Measurements from ENCODE around the gene KRT10. TPM values are rescaled to one million over a fixed set of nuclear protein-coding genes. Genes with fewer than 3 reads are reported as not detected.

KRT10 gene
- total RNA-seq, 1 donor from 2014 or later, result 919 TPM

DNA sequence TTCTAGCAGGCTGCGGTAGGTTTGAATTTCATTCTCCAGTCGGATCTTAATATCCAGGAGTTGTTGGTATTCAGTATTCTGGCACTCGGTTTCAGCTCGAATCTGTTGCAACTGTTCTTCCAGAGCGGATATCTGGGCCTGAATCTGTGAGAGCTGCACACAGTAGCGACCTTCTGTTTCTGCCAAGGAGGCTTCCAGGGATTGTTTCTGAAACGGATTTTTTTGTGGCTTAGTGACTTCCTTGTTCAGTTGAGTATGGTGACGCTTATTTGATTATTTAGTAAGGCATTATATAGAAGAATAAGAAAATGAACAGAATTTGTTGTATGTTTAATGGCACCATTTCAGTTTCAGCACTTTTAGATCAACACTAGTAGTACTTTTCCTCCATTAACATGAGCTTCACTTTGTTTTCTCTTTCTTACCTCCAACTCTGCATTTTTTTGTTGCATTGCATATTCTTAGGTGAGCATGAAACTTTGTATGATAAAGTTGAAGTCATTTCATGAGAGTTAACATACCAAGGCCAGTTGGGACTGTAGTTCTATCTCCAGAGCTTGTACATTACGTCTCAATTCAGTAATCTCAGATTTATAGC, 2.8 kb downstream of the KRT10 start:
- no peak for DNase-seq (ENCODE audit: extremely low spot score in 2 of 2)
- H3K4me3 ChIP-seq, result peak overlapping the region; percentile 59 to 76
- H3K27me3 ChIP-seq, result no peaks in the 10 kb centered on the region
- intact Hi-C loops (cut with DNase I), result no loop called here
- peaks cover 0 to 10% of the 10 kb centered on the region in 2 donors for H3K36me3 ChIP-seq
- peak overlapping the region; percentile 88 for H3K27ac ChIP-seq
- H3K4me1 ChIP-seq, result peaks cover 22% of the 10 kb centered on the region
- H3K9me3 ChIP-seq, result no peaks in the 10 kb centered on the region
- no peak for TF ChIP-seq POLR2A (IDR thresholded peaks at IDR 0.05)
- no peak for TF ChIP-seq POLR2AphosphoS5 (IDR thresholded peaks at IDR 0.05; ENCODE audit: insufficient read depth in 1 of 2, low read depth in 1 of 2)
- TF ChIP-seq, protein P1, sequence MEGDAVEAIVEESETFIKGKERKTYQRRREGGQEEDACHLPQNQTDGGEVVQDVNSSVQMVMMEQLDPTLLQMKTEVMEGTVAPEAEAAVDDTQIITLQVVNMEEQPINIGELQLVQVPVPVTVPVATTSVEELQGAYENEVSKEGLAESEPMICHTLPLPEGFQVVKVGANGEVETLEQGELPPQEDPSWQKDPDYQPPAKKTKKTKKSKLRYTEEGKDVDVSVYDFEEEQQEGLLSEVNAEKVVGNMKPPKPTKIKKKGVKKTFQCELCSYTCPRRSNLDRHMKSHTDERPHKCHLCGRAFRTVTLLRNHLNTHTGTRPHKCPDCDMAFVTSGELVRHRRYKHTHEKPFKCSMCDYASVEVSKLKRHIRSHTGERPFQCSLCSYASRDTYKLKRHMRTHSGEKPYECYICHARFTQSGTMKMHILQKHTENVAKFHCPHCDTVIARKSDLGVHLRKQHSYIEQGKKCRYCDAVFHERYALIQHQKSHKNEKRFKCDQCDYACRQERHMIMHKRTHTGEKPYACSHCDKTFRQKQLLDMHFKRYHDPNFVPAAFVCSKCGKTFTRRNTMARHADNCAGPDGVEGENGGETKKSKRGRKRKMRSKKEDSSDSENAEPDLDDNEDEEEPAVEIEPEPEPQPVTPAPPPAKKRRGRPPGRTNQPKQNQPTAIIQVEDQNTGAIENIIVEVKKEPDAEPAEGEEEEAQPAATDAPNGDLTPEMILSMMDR (IDR thresholded peaks at IDR 0.05), result no peak

DNA sequence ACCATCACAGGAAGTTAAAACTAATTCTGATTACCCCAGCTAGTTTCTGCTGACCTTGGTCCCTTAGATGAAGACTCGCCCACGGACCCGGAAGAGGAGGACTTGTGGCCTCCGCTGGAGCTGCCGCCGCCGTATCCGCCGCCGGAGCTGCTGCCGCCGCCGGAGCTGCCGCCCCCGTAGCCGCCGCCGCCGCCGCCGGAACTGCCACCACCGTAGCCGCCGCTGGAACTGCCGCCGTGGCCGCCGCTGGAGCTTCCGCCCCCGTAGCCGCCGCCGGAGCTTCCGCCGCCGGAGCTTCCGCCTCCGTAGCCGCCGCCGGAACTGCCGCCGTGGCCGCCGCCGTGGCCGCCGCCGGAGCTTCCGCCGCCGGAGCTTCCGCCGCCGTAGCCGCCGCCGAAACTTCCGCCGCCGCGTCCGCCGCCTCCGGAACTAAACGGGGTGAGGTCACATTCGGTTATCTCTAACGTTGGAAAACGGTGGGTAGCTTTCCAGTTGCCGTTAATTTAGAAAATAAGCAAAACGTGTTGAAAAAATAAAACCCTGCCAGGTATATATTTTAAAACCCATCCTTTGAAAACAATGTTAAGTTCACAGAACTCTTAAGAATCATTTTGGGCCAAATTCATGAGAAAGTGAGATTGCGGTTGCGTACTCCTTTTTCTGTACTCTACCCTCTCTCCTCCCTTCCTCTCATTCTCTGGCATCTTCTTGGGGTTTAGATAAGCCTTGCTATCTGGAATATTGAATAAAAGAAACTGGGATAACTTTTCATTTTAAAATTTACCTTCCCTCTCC, 3.5 kb downstream of the KRT10 start:
- Histone ChIP-seq H3K27me3 (no peaks in the 10 kb centered on the region), H3K4me3 (peak overlapping the region; percentile 59 to 76), H3K4me1 (peaks cover 22% of the 10 kb centered on the region), H3K27ac (peak overlapping the region; percentile 88), H3K36me3 (peaks cover 0 to 10% of the 10 kb centered on the region in 2 donors), H3K9me3 (no peaks in the 10 kb centered on the region)
- TF ChIP-seq POLR2AphosphoS5 (IDR thresholded peaks at IDR 0.05; ENCODE audit: insufficient read depth in 1 of 2, low read depth in 1 of 2), result peak in 1 of 2 donors; percentile 12
- TF ChIP-seq POLR2A (IDR thresholded peaks at IDR 0.05), result peak in 1 of 2 donors; percentile 56
- TF ChIP-seq, protein P1 (IDR thresholded peaks at IDR 0.05), result no peak
- intact Hi-C loops (cut with DNase I), result no loop called here
- DNase-seq (ENCODE audit: extremely low spot score in 2 of 2), result no peak

DNA sequence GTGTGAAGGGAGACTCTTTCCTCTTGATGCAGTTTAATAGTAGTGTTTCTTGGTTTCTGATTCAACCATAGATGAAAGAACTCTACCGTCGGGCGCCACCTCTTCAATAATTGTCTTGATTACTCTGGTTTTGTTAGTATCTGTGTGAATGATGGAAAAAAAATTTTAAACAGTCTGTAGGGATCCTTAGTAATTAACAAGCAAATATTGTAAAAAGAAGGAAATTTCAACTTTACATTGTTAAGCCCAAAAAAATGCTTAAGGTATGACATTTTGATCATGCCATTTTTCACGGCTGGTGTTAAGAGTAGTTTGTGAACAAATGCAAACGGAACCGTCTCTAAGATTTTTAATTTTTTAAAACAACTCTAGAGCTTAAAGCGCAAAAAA, 4.1 kb downstream of the KRT10 start:
- DNase-seq (ENCODE audit: extremely low spot score in 2 of 2), result no peak
- H3K4me3 ChIP-seq, result peak overlapping the region; percentile 59 to 76
- peaks cover 0 to 10% of the 10 kb centered on the region in 2 donors for H3K36me3 ChIP-seq
- H3K4me1 ChIP-seq, result peaks cover 22% of the 10 kb centered on the region
- TF ChIP-seq POLR2AphosphoS5 (IDR thresholded peaks at IDR 0.05; ENCODE audit: insufficient read depth in 1 of 2, low read depth in 1 of 2), result no peak
- TF ChIP-seq, protein P1 (IDR thresholded peaks at IDR 0.05), result no peak
- no peaks in the 10 kb centered on the region for H3K9me3 ChIP-seq
- no peaks in the 10 kb centered on the region for H3K27me3 ChIP-seq
- intact Hi-C loops (cut with DNase I), result no loop called here
- peak overlapping the region; percentile 88 for H3K27ac ChIP-seq

DNA sequence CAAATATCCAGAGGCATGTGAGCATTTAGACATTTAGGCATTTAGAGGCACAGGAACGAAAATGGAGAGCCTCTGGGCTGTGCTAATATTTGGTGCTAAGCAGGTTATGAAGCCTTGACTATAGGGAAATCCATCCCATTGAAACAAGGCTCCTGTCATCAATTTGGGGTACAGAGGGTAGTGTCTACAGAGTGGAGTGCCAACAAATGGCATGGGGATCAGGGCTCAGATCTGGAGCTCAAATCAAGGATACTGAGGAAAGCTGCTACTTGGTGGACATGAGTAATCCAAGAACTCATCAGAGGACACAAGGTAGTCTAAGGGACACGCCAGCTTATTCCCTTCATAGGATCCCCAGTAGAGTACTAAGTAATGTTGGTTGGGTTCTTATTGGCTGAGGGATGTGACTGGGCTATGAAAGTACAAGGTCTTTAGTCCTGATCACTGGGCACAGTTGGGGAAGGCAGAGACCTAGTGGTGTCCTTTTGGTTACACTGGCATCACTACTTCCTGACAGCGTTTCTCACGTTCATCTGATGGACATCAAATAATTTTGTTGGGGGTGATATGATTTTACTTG, 5.2 kb downstream of the KRT10 start:
- DNase-seq (ENCODE audit: extremely low spot score in 2 of 2), result no peak
- Histone ChIP-seq H3K27me3 (no peaks in the 10 kb centered on the region), H3K27ac (no peak overlapping the region), H3K9me3 (no peaks in the 10 kb centered on the region), H3K36me3 (peaks cover 0 to 10% of the 10 kb centered on the region in 2 donors), H3K4me3 (no peak overlapping the region), H3K4me1 (peaks cover 22% of the 10 kb centered on the region)
- TF ChIP-seq, protein P1 (IDR thresholded peaks at IDR 0.05), result no peak
- intact Hi-C loops (cut with DNase I), result no loop called here

DNA sequence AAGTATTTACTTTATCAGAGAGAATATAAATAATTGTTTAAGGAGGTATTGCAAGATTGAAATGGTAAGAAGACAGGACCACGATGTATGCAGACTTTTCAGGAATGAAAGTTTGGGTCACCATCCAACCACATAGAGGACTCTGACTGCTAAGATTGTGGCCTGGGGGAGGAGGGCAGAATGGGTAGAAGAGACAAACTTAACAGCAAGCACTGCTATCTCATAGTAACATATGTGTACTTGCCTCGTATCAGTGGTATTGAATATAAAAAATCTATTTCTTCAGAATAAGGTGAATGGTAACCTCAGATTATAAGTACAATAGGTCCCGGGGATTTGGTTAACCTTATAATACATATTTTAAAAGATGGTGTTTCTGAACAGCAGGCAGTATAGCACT, 5.8 kb downstream of the KRT10 start:
- TF ChIP-seq, protein P1 (IDR thresholded peaks at IDR 0.05), result no peak
- TF ChIP-seq POLR2A (IDR thresholded peaks at IDR 0.05), result no peak
- no peak for TF ChIP-seq POLR2AphosphoS5 (IDR thresholded peaks at IDR 0.05; ENCODE audit: insufficient read depth in 1 of 2, low read depth in 1 of 2)
- no peak for DNase-seq (ENCODE audit: extremely low spot score in 2 of 2)
- Histone ChIP-seq H3K4me3 (no peak overlapping the region), H3K27ac (no peak overlapping the region), H3K27me3 (no peaks in the 10 kb centered on the region), H3K36me3 (peaks cover 0 to 10% of the 10 kb centered on the region in 2 donors), H3K9me3 (no peaks in the 10 kb centered on the region), H3K4me1 (peaks cover 22% of the 10 kb centered on the region)
- intact Hi-C loops (cut with DNase I), result no loop called here
